Right lobe of liver (tissue), 4 donors: ENCODE measurements around the gene TEX26.

Experiments used
- CTCF ChIP-seq, 4 donors: fragments of 200-600 bp in 3 of 4; fragments of 450-650 bp in 1 of 4; IDR thresholded peaks; one replicate each; pipeline versions ENCODE4 v1.5.1 to v1.8.0; 2016 to 2022; ENCODE audit warnings: antibody characterized with exemption in 4 of 4, mild to moderate bottlenecking in 2 of 4
- POLR2A ChIP-seq: fragments of 450-650 bp; IDR thresholded peaks from one replicate; pipeline ENCODE4 v1.6.1; 2017; ENCODE audit warnings: antibody characterized with exemption, mild to moderate bottlenecking
- donor health status: DM: no; HTN: no; CAD: no.
- donor health status: DM: no; HTN: no; CAD: no.
- donor health status: DM: no; HTN: yes; CAD: no.

DNA sequence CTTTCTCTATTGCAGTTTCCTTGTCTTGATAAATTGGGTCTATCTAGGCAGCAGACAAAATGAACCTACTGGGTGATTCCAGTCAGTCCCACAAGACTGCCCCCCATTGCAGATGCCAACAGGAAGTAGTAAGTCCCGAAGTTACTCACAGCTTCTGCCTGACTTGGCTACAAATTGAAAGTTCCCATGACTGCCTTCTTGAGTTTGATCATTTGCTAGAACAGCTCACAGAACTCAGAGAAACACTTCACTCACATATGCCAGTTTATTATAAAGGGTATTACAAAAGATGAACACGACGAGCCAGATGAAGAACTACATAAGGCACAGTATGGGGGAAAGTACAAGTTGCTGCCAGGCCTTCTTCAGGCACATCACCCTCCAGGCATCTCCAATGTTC, 50.0 kb downstream of the TEX26 start:
- no peak for TF ChIP-seq CTCF (IDR thresholded peaks at IDR 0.05)
- no peak for TF ChIP-seq POLR2A
